CD4-positive, alpha-beta memory T cell (primary cell): ENCODE data around the gene UBA6. TPM values are rescaled to one million over a fixed set of nuclear protein-coding genes. Genes with fewer than 3 reads are reported as not detected.

Experiments used
- CTCF ChIA-PET: fragments of 350-600 bp; sonication (Branson Sonifier 250); formaldehyde crosslinking; loops from one replicate; lab custom pipeline; 2021; ENCODE audit warnings: inconsistent platforms; ENCODE audit not compliant: partially characterized antibody; lab: Charles Lee
- POLR2A ChIA-PET: fragments of 350-600 bp; sonication (Branson Sonifier 250); formaldehyde crosslinking; loops from one replicate; lab custom pipeline; 2021; ENCODE audit not compliant: partially characterized antibody; lab: Charles Lee
- DNase-seq, 5 donors: peaks; one replicate each; pipeline versions ENCODE4 v3.0.0 to v3.0.0-alpha.2; 2020 to 2022; ENCODE audit warnings: mixed read lengths in 1 of 5
- H3K27ac ChIP-seq: one replicate; pipeline ENCODE4 v1.7.0; 2013; ENCODE audit warnings: low read depth, low read length
- H3K27me3 ChIP-seq: 2 replicates; pipeline ENCODE4 v1.7.0; 2013; ENCODE audit warnings: mild to moderate bottlenecking, low read length, moderate library complexity; ENCODE audit not compliant: insufficient read depth
- H3K36me3 ChIP-seq: 2 replicates; pipeline ENCODE4 v1.7.0; 2013; ENCODE audit warnings: mild to moderate bottlenecking, low read length, moderate library complexity; ENCODE audit not compliant: insufficient read depth
- H3K4me1 ChIP-seq: 2 replicates; pipeline ENCODE4 v1.7.0; 2013; ENCODE audit warnings: mild to moderate bottlenecking, low read length, moderate library complexity; ENCODE audit not compliant: insufficient read depth
- H3K4me3 ChIP-seq, 2 donors: one replicate each; pipeline ENCODE4 v1.7.0; 2013; ENCODE audit warnings: low read length in 2 of 2, mild to moderate bottlenecking in 1 of 2
- H3K9me3 ChIP-seq, 2 donors: one replicate each; pipeline ENCODE4 v1.7.0; 2013; ENCODE audit warnings: low read length in 2 of 2, control low read depth in 1 of 2; ENCODE audit not compliant: control insufficient read depth in 1 of 2
- H3K27ac Mint-ChIP-seq, 7 donors: one replicate each; pipeline ENCODE4 v1.8.0; 2020 to 2021; ENCODE audit warnings: mixed read lengths in 7 of 7, mild to moderate bottlenecking in 6 of 7, inconsistent platforms in 3 of 7, moderate library complexity in 3 of 7
- H3K27me3 Mint-ChIP-seq, 2 donors: one replicate each; pipeline ENCODE4 v1.8.0; 2020 to 2021; ENCODE audit warnings: mixed read lengths in 2 of 2
- H3K36me3 Mint-ChIP-seq, 2 donors: one replicate each; pipeline ENCODE4 v1.8.0; 2020 to 2021; ENCODE audit warnings: mixed read lengths in 2 of 2, inconsistent platforms in 1 of 2, mild to moderate bottlenecking in 1 of 2
- H3K4me1 Mint-ChIP-seq, 4 donors: one replicate each; pipeline ENCODE4 v1.8.0; 2020 to 2021; ENCODE audit warnings: mixed read lengths in 4 of 4, mild to moderate bottlenecking in 1 of 4
- H3K4me3 Mint-ChIP-seq, 8 donors: one replicate each; pipeline ENCODE4 v1.8.0; 2020 to 2021; ENCODE audit warnings: mixed read lengths in 8 of 8, mild to moderate bottlenecking in 7 of 8, moderate library complexity in 6 of 8, inconsistent platforms in 3 of 8
- H3K9me3 Mint-ChIP-seq, 8 donors: one replicate each; pipeline ENCODE4 v1.8.0; 2020 to 2021; ENCODE audit warnings: mixed read lengths in 8 of 8, mild to moderate bottlenecking in 5 of 8, inconsistent platforms in 3 of 8, moderate library complexity in 1 of 8
- intact Hi-C: fragments of 100-400 bp; cut with micrococcal nuclease; formaldehyde crosslinking; loops from one replicate; pipeline ENCODE4 v1.15.1; 2023
- polyA plus RNA-seq, 2 donors: library from polyadenylated mRNA; unstranded; fragments of 300-500 nt; fragmentation: Illumina TruSeq; gene quantifications; one replicate each; pipeline ENCODE4 v1.2.3, GENCODE V29; 2021
- total RNA-seq, 2 experiments: library from RNA; stranded (reverse); gene quantifications; one replicate each; pipeline ENCODE4 v1.2.3, GENCODE V29; 2021

Gene UBA6
- total and polyA plus RNA-seq, 4 experiments from 2014 or later, result 14.2 to 55.8 (median 42.2) TPM

- no peaks in the 10 kb centered on the region for H3K9me3 ChIP-seq
- H3K4me3 Mint-ChIP-seq, result no peak overlapping the region
- ChIA-PET POLR2A (no interaction called here), CTCF (interaction anchor here (0.7 kb wide), 1 partner anchor 33 kb away, joined by 3 read pairs; no protein-coding TSS in a partner anchor)
- H3K4me1 Mint-ChIP-seq, result peaks cover 38 to 52% (median 43%) of the 10 kb centered on the region in 4 donors
- peaks cover 48 to 51% of the 10 kb centered on the region in 2 donors for H3K36me3 Mint-ChIP-seq
- H3K36me3 ChIP-seq, result peaks cover 5% of the 10 kb centered on the region
- H3K9me3 Mint-ChIP-seq, result peaks cover 0 to 5% (median 0%) of the 10 kb centered on the region in 8 donors
- intact Hi-C loops, result no loop called here
- H3K4me3 ChIP-seq, result no peak overlapping the region
- DNase-seq, result no peak
- no peak overlapping the region for H3K27ac ChIP-seq
- peaks cover 22% of the 10 kb centered on the region for H3K4me1 ChIP-seq
- no peaks in the 10 kb centered on the region for H3K27me3 ChIP-seq
- no peaks in the 10 kb centered on the region for H3K27me3 Mint-ChIP-seq
- peak overlapping the region in 1 of 7 donors; percentile 19 for H3K27ac Mint-ChIP-seq
Measured at GRCh38 chr4:67694662-67695061, 6.3 kb downstream of the UBA6 start.

DNA sequence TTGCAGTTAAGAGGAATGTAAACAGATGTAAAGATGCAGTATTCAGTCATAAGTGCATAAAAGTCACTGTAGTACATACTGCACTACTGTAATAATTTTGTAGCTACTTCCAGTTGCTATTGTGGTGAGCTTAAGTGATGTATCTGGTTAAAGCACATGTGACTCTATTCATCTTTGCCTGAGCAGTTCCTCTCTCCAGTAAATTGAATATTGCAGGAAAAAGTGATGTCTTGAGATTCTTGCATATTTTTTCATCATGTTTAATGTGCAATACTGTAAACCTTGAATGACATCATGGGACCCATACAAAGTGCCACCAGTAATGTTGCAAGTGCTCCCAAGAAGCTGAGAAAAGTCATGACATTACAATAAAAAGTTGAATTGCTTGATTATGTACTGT, 9.6 kb downstream of the UBA6 start:
- H3K4me1 Mint-ChIP-seq, result peaks cover 32 to 39% (median 34%) of the 10 kb centered on the region in 4 donors
- ChIA-PET CTCF (interaction anchor here (1.8 kb wide), 1 partner anchor 9 kb away, joined by 4 read pairs; no protein-coding TSS in a partner anchor), POLR2A (no interaction called here)
- Histone ChIP-seq H3K27ac (no peak overlapping the region), H3K4me3 (no peak overlapping the region), H3K36me3 (peaks cover 5% of the 10 kb centered on the region), H3K4me1 (peaks cover 1% of the 10 kb centered on the region), H3K9me3 (no peaks in the 10 kb centered on the region), H3K27me3 (no peaks in the 10 kb centered on the region)
- no peaks in the 10 kb centered on the region for H3K27me3 Mint-ChIP-seq
- H3K4me3 Mint-ChIP-seq, result no peak overlapping the region
- intact Hi-C loops, result no loop called here
- no peak overlapping the region for H3K27ac Mint-ChIP-seq
- no peak for DNase-seq
- H3K9me3 Mint-ChIP-seq, result peaks cover 0 to 5% (median 0%) of the 10 kb centered on the region in 8 donors
- peaks cover 58 to 61% of the 10 kb centered on the region in 2 donors for H3K36me3 Mint-ChIP-seq

DNA sequence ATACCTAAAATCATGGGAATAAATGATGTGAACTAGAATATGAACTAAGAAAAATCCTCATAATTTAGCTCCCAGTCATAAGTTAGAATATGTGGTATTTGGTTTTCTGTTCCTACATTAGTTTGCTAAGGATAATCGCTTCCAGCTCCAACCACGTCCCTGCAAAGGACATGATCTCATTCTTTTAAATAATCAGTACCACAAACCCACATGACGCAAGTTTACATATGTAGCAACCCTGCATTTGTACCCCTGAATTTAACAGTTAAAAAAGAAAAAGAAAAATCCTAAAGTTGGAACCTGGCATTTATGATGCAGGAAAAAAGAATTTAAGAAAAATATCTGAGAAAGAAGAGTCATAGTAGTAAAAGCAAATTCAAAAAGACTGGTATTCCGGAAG, 13.3 kb downstream of the UBA6 start:
- DNase-seq, result no peak
- intact Hi-C loops, result no loop called here
- H3K36me3 Mint-ChIP-seq, result peaks cover 49 to 53% of the 10 kb centered on the region in 2 donors
- no peak overlapping the region for H3K4me3 Mint-ChIP-seq
- H3K4me1 Mint-ChIP-seq, result peaks cover 33 to 48% (median 38%) of the 10 kb centered on the region in 4 donors
- no peaks in the 10 kb centered on the region for H3K9me3 ChIP-seq
- H3K9me3 Mint-ChIP-seq, result peaks cover 0 to 2% (median 0%) of the 10 kb centered on the region in 8 donors
- peak overlapping the region in 1 of 7 donors; percentile 41 for H3K27ac Mint-ChIP-seq
- ChIA-PET CTCF (no interaction called here), POLR2A (no interaction called here)
- H3K36me3 ChIP-seq, result peaks cover 7% of the 10 kb centered on the region
- no peaks in the 10 kb centered on the region for H3K27me3 ChIP-seq
- peaks cover 12% of the 10 kb centered on the region for H3K4me1 ChIP-seq
- no peak overlapping the region for H3K27ac ChIP-seq
- no peaks in the 10 kb centered on the region for H3K27me3 Mint-ChIP-seq
- no peak overlapping the region for H3K4me3 ChIP-seq

DNA sequence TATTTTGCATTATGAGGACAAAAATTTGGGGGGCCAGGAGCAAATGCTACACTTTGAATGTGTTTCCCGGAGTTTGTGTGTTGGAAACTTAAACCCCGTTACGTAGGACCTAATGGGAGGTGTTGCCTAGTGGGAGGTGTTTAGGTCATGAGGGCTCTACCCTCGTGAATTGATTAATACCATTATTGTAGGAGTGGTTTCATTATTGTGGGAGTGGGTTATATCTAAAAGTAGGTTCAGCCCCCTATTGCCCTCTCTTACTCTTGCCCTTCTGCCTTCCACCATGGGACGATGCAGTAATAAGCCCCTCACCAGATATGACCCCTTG, 15.5 kb downstream of the UBA6 start:
- Histone ChIP-seq H3K27me3 (no peaks in the 10 kb centered on the region), H3K36me3 (peaks cover 6% of the 10 kb centered on the region), H3K9me3 (no peaks in the 10 kb centered on the region), H3K4me1 (peaks cover 12% of the 10 kb centered on the region), H3K27ac (no peak overlapping the region), H3K4me3 (no peak overlapping the region)
- Mint-ChIP-seq H3K4me3 (no peak overlapping the region), H3K27ac (peak overlapping the region in 2 of 7 donors; percentile 36 to 39), H3K9me3 (no peaks in the 10 kb centered on the region), H3K4me1 (peaks cover 24 to 37% (median 29%) of the 10 kb centered on the region in 4 donors), H3K36me3 (peaks cover 42 to 46% of the 10 kb centered on the region in 2 donors), H3K27me3 (no peaks in the 10 kb centered on the region)
- intact Hi-C loops, result no loop called here
- no peak for DNase-seq
- ChIA-PET POLR2A (no interaction called here), CTCF (no interaction called here)

GRCh38 chr4:67684839-67685531, 16.0 kb downstream of the UBA6 start:
- Histone ChIP-seq H3K27me3 (no peaks in the 10 kb centered on the region), H3K36me3 (peaks cover 6% of the 10 kb centered on the region), H3K4me3 (no peak overlapping the region), H3K27ac (no peak overlapping the region), H3K9me3 (no peaks in the 10 kb centered on the region), H3K4me1 (peaks cover 12% of the 10 kb centered on the region)
- Mint-ChIP-seq H3K9me3 (no peaks in the 10 kb centered on the region), H3K4me1 (peaks cover 20 to 32% (median 26%) of the 10 kb centered on the region in 4 donors), H3K27ac (peak overlapping the region in 4 of 7 donors; percentile 31 to 39 (median 34)), H3K36me3 (peaks cover 38 to 47% of the 10 kb centered on the region in 2 donors), H3K27me3 (no peaks in the 10 kb centered on the region), H3K4me3 (no peak overlapping the region)
- DNase-seq, result no peak
- POLR2A ChIA-PET, result no interaction called here
- CTCF ChIA-PET, result no interaction called here
- intact Hi-C loops, result loop anchor here (5.0 kb wide), 1 partner anchor 38 kb away; no protein-coding TSS in a partner anchor

- Mint-ChIP-seq H3K4me1 (peaks cover 14 to 23% (median 19%) of the 10 kb centered on the region in 4 donors), H3K27me3 (no peaks in the 10 kb centered on the region), H3K9me3 (no peaks in the 10 kb centered on the region), H3K4me3 (no peak overlapping the region), H3K27ac (no peak overlapping the region), H3K36me3 (peaks cover 37 to 43% of the 10 kb centered on the region in 2 donors)
- no peak overlapping the region for H3K4me3 ChIP-seq
- no peak for DNase-seq
- peaks cover 12% of the 10 kb centered on the region for H3K4me1 ChIP-seq
- peaks cover 11% of the 10 kb centered on the region for H3K36me3 ChIP-seq
- POLR2A ChIA-PET, result interaction anchor here (0.6 kb wide), 1 partner anchor 67 kb away, joined by 3 read pairs; no protein-coding TSS in a partner anchor
- H3K27ac ChIP-seq, result no peak overlapping the region
- no peaks in the 10 kb centered on the region for H3K9me3 ChIP-seq
- H3K27me3 ChIP-seq, result no peaks in the 10 kb centered on the region
- CTCF ChIA-PET, result no interaction called here
- intact Hi-C loops, result loop anchor here (5.0 kb wide), 1 partner anchor 35 kb away; no protein-coding TSS in a partner anchor
Measured at GRCh38 chr4:67682266-67682665, 18.7 kb downstream of the UBA6 start.

DNA sequence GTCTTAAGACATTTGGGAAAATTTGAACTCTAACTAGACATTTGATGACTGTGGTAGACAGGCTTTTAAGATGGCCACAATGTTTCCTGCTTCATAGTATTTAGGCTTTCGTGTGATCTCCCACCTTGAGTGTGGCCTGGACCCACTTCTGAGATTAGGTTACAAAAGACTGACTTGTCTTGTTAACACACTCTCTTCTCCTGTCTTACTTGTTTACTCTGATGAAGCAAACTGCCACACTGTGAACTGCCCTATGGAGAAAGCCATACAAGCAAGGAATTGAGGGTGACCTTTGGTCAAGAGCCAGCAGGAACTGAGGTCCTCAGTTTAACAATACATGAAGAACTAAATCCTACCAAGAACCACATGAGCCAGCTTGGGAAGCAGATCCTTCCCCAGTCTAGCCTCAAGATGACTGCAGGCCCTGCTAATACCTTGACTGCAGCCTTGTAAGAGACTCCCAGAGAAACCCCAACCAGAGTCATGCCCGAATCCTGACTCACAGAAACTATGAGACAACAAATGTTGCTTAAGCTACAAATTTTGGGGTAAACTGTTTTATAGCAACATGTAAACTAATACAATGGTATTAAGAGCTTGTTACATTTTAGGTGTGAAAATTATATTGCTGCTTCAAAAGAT, 20.3 kb downstream of the UBA6 start:
- Mint-ChIP-seq H3K27me3 (no peaks in the 10 kb centered on the region), H3K36me3 (peaks cover 42 to 49% of the 10 kb centered on the region in 2 donors), H3K4me3 (no peak overlapping the region), H3K9me3 (no peaks in the 10 kb centered on the region), H3K27ac (peak overlapping the region in 1 of 7 donors; percentile 33), H3K4me1 (peaks cover 9 to 18% (median 13%) of the 10 kb centered on the region in 4 donors)
- no peaks in the 10 kb centered on the region for H3K27me3 ChIP-seq
- H3K4me1 ChIP-seq, result peaks cover 4% of the 10 kb centered on the region
- no peaks in the 10 kb centered on the region for H3K9me3 ChIP-seq
- DNase-seq, result peak in 1 of 5 donors; percentile 29
- no peak overlapping the region for H3K27ac ChIP-seq
- ChIA-PET CTCF (no interaction called here), POLR2A (interaction anchor here (1.0 kb wide), 1 partner anchor 158 kb away, joined by 3 read pairs; no protein-coding TSS in a partner anchor)
- H3K4me3 ChIP-seq, result no peak overlapping the region
- intact Hi-C loops, result loop anchor here (5.0 kb wide), 1 partner anchor 33 kb away; no protein-coding TSS in a partner anchor
- H3K36me3 ChIP-seq, result peaks cover 16% of the 10 kb centered on the region
